Caki2 (cell line): ENCODE measurements around the gene AGBL4. TPM values are rescaled to one million over a fixed set of nuclear protein-coding genes. Genes with fewer than 3 reads are reported as not detected.

ENCODE experiments used
- DNase-seq: peaks from one replicate; pipeline ENCODE4 v3.0.0-alpha.2; 2015; ENCODE audit warnings: low read depth
- in situ Hi-C: cut with HindIII; loops from 2 replicates; pipeline ENCODE4 v1.10.0; 2016; ENCODE audit warnings: low sequenced_read_pairs, low pct_unique_long_range_greater_than_20kb, mixed read lengths
- total RNA-seq: library from RNA; depleted of rRNA; stranded (reverse); fragments of >200 nt; shearing (Covaris generic); gene quantifications from 2 replicates; pipeline ENCODE4 v1.2.3, GENCODE V29; 2014; ENCODE audit warnings: low replicate concordance

Gene AGBL4
- total RNA-seq, 1 experiment from 2014 or later = not detected

GRCh38 chr1:49160677-49161076 is 863.1 kb downstream of the AGBL4 start:
- in situ Hi-C loops = no loop called here

GRCh38 chr1:49136738-49137251 is 887.0 kb downstream of the AGBL4 start:
- in situ Hi-C loops = no loop called here
- DNase-seq = no peak

More at GRCh38 chr1:49160677-49161076, 863.1 kb downstream of the AGBL4 start:
- no peak for DNase-seq

- in situ Hi-C loops = no loop called here
- DNase-seq = no peak
Measured at GRCh38 chr1:49125746-49126145, 898.0 kb downstream of the AGBL4 start.

GRCh38 chr1:49111931-49112330 is 911.8 kb downstream of the AGBL4 start:
- no peak for DNase-seq
- in situ Hi-C loops = no loop called here

- in situ Hi-C loops = no loop called here
- no peak for DNase-seq
Measured at GRCh38 chr1:49106445-49106844, 917.3 kb downstream of the AGBL4 start.

GRCh38 chr1:49104575-49104974 is 919.2 kb downstream of the AGBL4 start:
- in situ Hi-C loops = no loop called here
- DNase-seq = no peak

GRCh38 chr1:49102752-49103151 is 921.0 kb downstream of the AGBL4 start:
- no peak for DNase-seq
- in situ Hi-C loops = no loop called here

- DNase-seq = no peak
- in situ Hi-C loops = no loop called here
Measured at GRCh38 chr1:49098866-49099265, 924.9 kb downstream of the AGBL4 start.

- in situ Hi-C loops = no loop called here
- no peak for DNase-seq
Measured at GRCh38 chr1:49086327-49086726, 937.4 kb downstream of the AGBL4 start.

- DNase-seq = no peak
- in situ Hi-C loops = no loop called here
Measured at GRCh38 chr1:49085079-49085478, 938.7 kb downstream of the AGBL4 start.

GRCh38 chr1:49060766-49061165 is 963.0 kb downstream of the AGBL4 start:
- in situ Hi-C loops = no loop called here
- DNase-seq = no peak

GRCh38 chr1:49059087-49059486 is 964.7 kb downstream of the AGBL4 start:
- DNase-seq = no peak

GRCh38 chr1:49052102-49052501 is 971.7 kb downstream of the AGBL4 start:
- DNase-seq = no peak
- in situ Hi-C loops = no loop called here

More at GRCh38 chr1:49059087-49059486, 964.7 kb downstream of the AGBL4 start:
- in situ Hi-C loops = no loop called here

- DNase-seq = no peak
Measured at GRCh38 chr1:49051647-49052046, 972.1 kb downstream of the AGBL4 start.

GRCh38 chr1:49050041-49050440 is 973.7 kb downstream of the AGBL4 start:
- DNase-seq = no peak
- in situ Hi-C loops = no loop called here

More at GRCh38 chr1:49051647-49052046, 972.1 kb downstream of the AGBL4 start:
- in situ Hi-C loops = no loop called here

GRCh38 chr1:49048188-49048587 is 975.6 kb downstream of the AGBL4 start:
- no peak for DNase-seq
- in situ Hi-C loops = no loop called here

GRCh38 chr1:49046305-49046704 is 977.4 kb downstream of the AGBL4 start:
- no peak for DNase-seq
- in situ Hi-C loops = no loop called here

- no peak for DNase-seq
- in situ Hi-C loops = no loop called here
Measured at GRCh38 chr1:49045371-49045770, 978.4 kb downstream of the AGBL4 start.

- in situ Hi-C loops = no loop called here
- no peak for DNase-seq
Measured at GRCh38 chr1:49036700-49037099, 987.1 kb downstream of the AGBL4 start.

GRCh38 chr1:49028396-49028795 is 995.4 kb downstream of the AGBL4 start:
- in situ Hi-C loops = no loop called here
- no peak for DNase-seq
